Spleen (tissue), 7 donors: ENCODE measurements around the gene ASCC3.

Source experiments
- POLR2A ChIP-seq, 3 donors: fragments of 450-650 bp; IDR thresholded peaks; one replicate each; pipeline ENCODE4 v1.5.1; 2017; ENCODE audit warnings: antibody characterized with exemption in 3 of 3, mild to moderate bottlenecking in 1 of 3
- POLR2AphosphoS5 ChIP-seq, 3 donors: sonication (generic); formaldehyde crosslinking; IDR thresholded peaks; one replicate each; pipeline ENCODE4 v1.5.1; 2017; ENCODE audit warnings: antibody characterized with exemption in 3 of 3
- TF ChIP-seq, protein P1 (sequence below), 11 experiments: fragments of 200-600 bp in 7 of 11; fragments of 450-650 bp in 4 of 11; sonication (generic) in 4 of 11; IDR thresholded peaks in 8 of 11; conservative IDR thresholded peaks in 3 of 11; 1 replicate in 7 of 11; 2 replicates in 4 of 11; pipeline versions ENCODE4 v1.4.0 to v1.8.0; 2016 to 2021; ENCODE audit warnings: antibody characterized with exemption in 11 of 11, inconsistent platforms in 4 of 11, mild to moderate bottlenecking in 1 of 11
- donor health status: DM: no; HTN: no; CAD: no; lungs with moderate emphysema.
- donor health status: DM: no; HTN: no; CAD: no.
- donor health status: DM: no; HTN: no; CAD: no.

DNA sequence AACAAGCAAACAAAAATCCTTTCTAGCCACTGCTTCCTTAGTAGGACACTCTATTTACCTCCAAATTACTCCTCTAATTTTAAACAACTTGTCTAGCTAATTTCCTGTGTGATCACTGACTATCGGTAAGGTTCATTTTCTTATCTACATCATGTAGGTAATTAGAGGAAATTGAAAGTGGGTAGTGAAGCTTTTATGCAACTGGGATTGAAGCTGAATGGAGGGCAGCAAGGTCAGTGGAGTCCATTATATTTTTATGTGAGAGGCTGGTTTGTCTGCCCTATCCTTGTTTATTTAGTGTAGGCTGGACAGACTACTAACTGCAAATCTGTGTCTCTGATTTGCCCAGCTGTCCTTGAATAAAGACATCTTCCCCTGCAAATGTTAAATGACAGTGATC lies 327.9 kb downstream of the ASCC3 start:
- TF ChIP-seq POLR2AphosphoS5 (IDR thresholded peaks at IDR 0.05) = no peak
- TF ChIP-seq, protein P1, sequence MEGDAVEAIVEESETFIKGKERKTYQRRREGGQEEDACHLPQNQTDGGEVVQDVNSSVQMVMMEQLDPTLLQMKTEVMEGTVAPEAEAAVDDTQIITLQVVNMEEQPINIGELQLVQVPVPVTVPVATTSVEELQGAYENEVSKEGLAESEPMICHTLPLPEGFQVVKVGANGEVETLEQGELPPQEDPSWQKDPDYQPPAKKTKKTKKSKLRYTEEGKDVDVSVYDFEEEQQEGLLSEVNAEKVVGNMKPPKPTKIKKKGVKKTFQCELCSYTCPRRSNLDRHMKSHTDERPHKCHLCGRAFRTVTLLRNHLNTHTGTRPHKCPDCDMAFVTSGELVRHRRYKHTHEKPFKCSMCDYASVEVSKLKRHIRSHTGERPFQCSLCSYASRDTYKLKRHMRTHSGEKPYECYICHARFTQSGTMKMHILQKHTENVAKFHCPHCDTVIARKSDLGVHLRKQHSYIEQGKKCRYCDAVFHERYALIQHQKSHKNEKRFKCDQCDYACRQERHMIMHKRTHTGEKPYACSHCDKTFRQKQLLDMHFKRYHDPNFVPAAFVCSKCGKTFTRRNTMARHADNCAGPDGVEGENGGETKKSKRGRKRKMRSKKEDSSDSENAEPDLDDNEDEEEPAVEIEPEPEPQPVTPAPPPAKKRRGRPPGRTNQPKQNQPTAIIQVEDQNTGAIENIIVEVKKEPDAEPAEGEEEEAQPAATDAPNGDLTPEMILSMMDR (IDR thresholded peaks at IDR 0.05 in 8 of 11, conservative IDR thresholded peaks at IDR 0.05 in 3 of 11) = no peak
- TF ChIP-seq POLR2A (IDR thresholded peaks at IDR 0.05) = no peak
